ENCODE results near the gene ABCA10.

Gene ABCA10

GRCh38 chr17:69144331-69145255 is 84.0 kb downstream of the ABCA10 start:
- no peak overlapping the region for H3K9ac ChIP-seq (ENCODE audit: low read length)
- no peaks in the 10 kb centered on the region for H3K27me3 ChIP-seq (ENCODE audit: control insufficient read depth, insufficient read depth, low read length)
- H3K4me1 ChIP-seq (ENCODE audit: control insufficient read depth, insufficient read depth, low read length) = peaks cover 6% of the 10 kb centered on the region
- H3K9me3 ChIP-seq (ENCODE audit: control insufficient read depth, low read length) = no peaks in the 10 kb centered on the region
- no peak overlapping the region for H3K4me3 ChIP-seq (ENCODE audit: low read length)
- H3K36me3 ChIP-seq (ENCODE audit: control insufficient read depth, insufficient read depth, low read length) = no peaks in the 10 kb centered on the region

- no peaks in the 10 kb centered on the region for H3K9me3 ChIP-seq (ENCODE audit: control insufficient read depth, low read length)
- no peaks in the 10 kb centered on the region for H3K36me3 ChIP-seq (ENCODE audit: control insufficient read depth, insufficient read depth, low read length)
- no peaks in the 10 kb centered on the region for H3K27me3 ChIP-seq (ENCODE audit: control insufficient read depth, insufficient read depth, low read length)
- no peak overlapping the region for H3K4me3 ChIP-seq (ENCODE audit: low read length)
- no peak overlapping the region for H3K9ac ChIP-seq (ENCODE audit: low read length)
- peaks cover 6% of the 10 kb centered on the region for H3K4me1 ChIP-seq (ENCODE audit: control insufficient read depth, insufficient read depth, low read length)
Observed at GRCh38 chr17:69143683-69144231, 84.9 kb downstream of the ABCA10 start.

GRCh38 chr17:69143151-69143550 is 85.5 kb downstream of the ABCA10 start:
- Histone ChIP-seq H3K9ac (ENCODE audit: low read length) (no peak overlapping the region), H3K4me3 (ENCODE audit: low read length) (no peak overlapping the region), H3K4me1 (ENCODE audit: control insufficient read depth, insufficient read depth, low read length) (peaks cover 6% of the 10 kb centered on the region)

GRCh38 chr17:69142175-69142802 is 86.3 kb downstream of the ABCA10 start:
- no peak overlapping the region for H3K9ac ChIP-seq (ENCODE audit: low read length)
- H3K4me3 ChIP-seq (ENCODE audit: low read length) = no peak overlapping the region
- no peaks in the 10 kb centered on the region for H3K36me3 ChIP-seq (ENCODE audit: control insufficient read depth, insufficient read depth, low read length)
- H3K9me3 ChIP-seq (ENCODE audit: control insufficient read depth, low read length) = no peaks in the 10 kb centered on the region
- peaks cover 6% of the 10 kb centered on the region for H3K4me1 ChIP-seq (ENCODE audit: control insufficient read depth, insufficient read depth, low read length)
- no peaks in the 10 kb centered on the region for H3K27me3 ChIP-seq (ENCODE audit: control insufficient read depth, insufficient read depth, low read length)

More at GRCh38 chr17:69143151-69143550, 85.5 kb downstream of the ABCA10 start:
- Histone ChIP-seq H3K36me3 (ENCODE audit: control insufficient read depth, insufficient read depth, low read length) (no peaks in the 10 kb centered on the region), H3K27me3 (ENCODE audit: control insufficient read depth, insufficient read depth, low read length) (no peaks in the 10 kb centered on the region), H3K9me3 (ENCODE audit: control insufficient read depth, low read length) (no peaks in the 10 kb centered on the region)

- Histone ChIP-seq H3K4me3 (ENCODE audit: low read length) (no peak within 1 kb of the TSS), H3K27me3 (ENCODE audit: control insufficient read depth, insufficient read depth, low read length) (no peaks in the 10 kb centered on the region), H3K4me1 (ENCODE audit: control insufficient read depth, insufficient read depth, low read length) (peaks cover 6% of the 10 kb centered on the region), H3K9me3 (ENCODE audit: control insufficient read depth, low read length) (no peaks in the 10 kb centered on the region), H3K36me3 (ENCODE audit: control insufficient read depth, insufficient read depth, low read length) (no peaks in the 10 kb centered on the region), H3K9ac (ENCODE audit: low read length) (no peak within 1 kb of the TSS)
Observed at GRCh38 chr17:69141431-69142174, 87.0 kb downstream of the ABCA10 start, which contains the start of gene ABCA6. Gene ABCA6, minus strand, starts transcription at chr17:69141895. Its CDS starts 1,192 bp downstream, at chr17:69140703.

GRCh38 chr17:69134112-69134511 is 94.5 kb downstream of the ABCA10 start:
- H3K4me1 ChIP-seq (ENCODE audit: control insufficient read depth, insufficient read depth, low read length) = no peaks in the 10 kb centered on the region
- no peak overlapping the region for H3K9ac ChIP-seq (ENCODE audit: low read length)
- no peaks in the 10 kb centered on the region for H3K36me3 ChIP-seq (ENCODE audit: control insufficient read depth, insufficient read depth, low read length)
- H3K9me3 ChIP-seq (ENCODE audit: control insufficient read depth, low read length) = no peaks in the 10 kb centered on the region
- no peaks in the 10 kb centered on the region for H3K27me3 ChIP-seq (ENCODE audit: control insufficient read depth, insufficient read depth, low read length)
- H3K4me3 ChIP-seq (ENCODE audit: low read length) = no peak overlapping the region

GRCh38 chr17:69130627-69131296 is 97.9 kb downstream of the ABCA10 start:
- H3K4me1 ChIP-seq (ENCODE audit: control insufficient read depth, insufficient read depth, low read length) = no peaks in the 10 kb centered on the region
- no peaks in the 10 kb centered on the region for H3K27me3 ChIP-seq (ENCODE audit: control insufficient read depth, insufficient read depth, low read length)
- H3K36me3 ChIP-seq (ENCODE audit: control insufficient read depth, insufficient read depth, low read length) = no peaks in the 10 kb centered on the region
- H3K9ac ChIP-seq (ENCODE audit: low read length) = no peak overlapping the region
- no peak overlapping the region for H3K4me3 ChIP-seq (ENCODE audit: low read length)
- H3K9me3 ChIP-seq (ENCODE audit: control insufficient read depth, low read length) = no peaks in the 10 kb centered on the region

- no peaks in the 10 kb centered on the region for H3K36me3 ChIP-seq (ENCODE audit: control insufficient read depth, insufficient read depth, low read length)
- H3K4me1 ChIP-seq (ENCODE audit: control insufficient read depth, insufficient read depth, low read length) = no peaks in the 10 kb centered on the region
- H3K27me3 ChIP-seq (ENCODE audit: control insufficient read depth, insufficient read depth, low read length) = no peaks in the 10 kb centered on the region
- H3K9me3 ChIP-seq (ENCODE audit: control insufficient read depth, low read length) = no peaks in the 10 kb centered on the region
- H3K9ac ChIP-seq (ENCODE audit: low read length) = no peak overlapping the region
- H3K4me3 ChIP-seq (ENCODE audit: low read length) = no peak overlapping the region
Observed at GRCh38 chr17:69123626-69124025, 105.0 kb downstream of the ABCA10 start.

GRCh38 chr17:69122065-69122464 is 106.6 kb downstream of the ABCA10 start:
- H3K9ac ChIP-seq (ENCODE audit: low read length) = no peak overlapping the region
- no peaks in the 10 kb centered on the region for H3K36me3 ChIP-seq (ENCODE audit: control insufficient read depth, insufficient read depth, low read length)
- H3K27me3 ChIP-seq (ENCODE audit: control insufficient read depth, insufficient read depth, low read length) = no peaks in the 10 kb centered on the region
- no peak overlapping the region for H3K4me3 ChIP-seq (ENCODE audit: low read length)
- H3K9me3 ChIP-seq (ENCODE audit: control insufficient read depth, low read length) = no peaks in the 10 kb centered on the region
- H3K4me1 ChIP-seq (ENCODE audit: control insufficient read depth, insufficient read depth, low read length) = no peaks in the 10 kb centered on the region

GRCh38 chr17:69117855-69118784 is 110.5 kb downstream of the ABCA10 start:
- Histone ChIP-seq H3K9ac (ENCODE audit: low read length) (no peak overlapping the region), H3K27me3 (ENCODE audit: control insufficient read depth, insufficient read depth, low read length) (no peaks in the 10 kb centered on the region), H3K9me3 (ENCODE audit: control insufficient read depth, low read length) (no peaks in the 10 kb centered on the region), H3K4me3 (ENCODE audit: low read length) (no peak overlapping the region), H3K36me3 (ENCODE audit: control insufficient read depth, insufficient read depth, low read length) (no peaks in the 10 kb centered on the region), H3K4me1 (ENCODE audit: control insufficient read depth, insufficient read depth, low read length) (no peaks in the 10 kb centered on the region)

Data from mucosa of stomach (tissue), 1 donor.